Esophagus muscularis mucosa (tissue), 4 donors: ENCODE results near the gene CNNM1. TPM values are rescaled to one million over a fixed set of nuclear protein-coding genes. Genes with fewer than 3 reads are reported as not detected.

Experiments
- DNase-seq: peaks from one replicate; pipeline ENCODE4 v3.0.0-alpha.2; 2017; ENCODE audit errors: extremely low spot score
- H3K27ac ChIP-seq, 4 donors: fragments of 200-600 bp; sonication (generic); replicated peaks in 1 of 4; 1 replicate in 3 of 4; 2 replicates in 1 of 4; pipeline ENCODE4 v1.5.1; 2016 to 2019; ENCODE audit warnings: mild to moderate bottlenecking in 1 of 4
- H3K27me3 ChIP-seq, 4 donors: fragments of 200-600 bp; sonication (generic); one replicate each; pipeline versions ENCODE4 v1.5.1 to v1.6.0; 2016 to 2019
- H3K36me3 ChIP-seq, 4 donors: fragments of 200-600 bp; sonication (generic); one replicate each; pipeline ENCODE4 v1.5.1; 2016 to 2019
- H3K4me1 ChIP-seq, 4 donors: fragments of 200-600 bp; sonication (generic); one replicate each; pipeline ENCODE4 v1.5.1; 2016 to 2019
- H3K4me3 ChIP-seq, 4 donors: fragments of 200-600 bp; sonication (generic); 1 replicate in 2 of 4; 2 replicates in 2 of 4; pipeline ENCODE4 v1.5.1; 2016 to 2019; ENCODE audit warnings: mild to moderate bottlenecking in 4 of 4, moderate library complexity in 1 of 4
- H3K9me3 ChIP-seq, 4 donors: fragments of 200-600 bp; sonication (generic); 1 replicate in 3 of 4; 2 replicates in 1 of 4; pipeline ENCODE4 v1.5.1; 2016 to 2019
- CTCF ChIP-seq, 3 experiments: fragments of 200-600 bp in 2 of 3; fragments of 450-650 bp in 1 of 3; sonication (generic) in 2 of 3; IDR thresholded peaks; one replicate each; pipeline ENCODE4 v1.5.1; 2017 to 2019; ENCODE audit warnings: antibody characterized with exemption in 3 of 3, mild to moderate bottlenecking in 2 of 3, moderate library complexity in 1 of 3
- EP300 ChIP-seq: sonication (generic); formaldehyde crosslinking; IDR thresholded peaks from one replicate; pipeline ENCODE4 v1.6.1; 2017; ENCODE audit warnings: antibody characterized with exemption
- POLR2A ChIP-seq: fragments of 450-650 bp; IDR thresholded peaks from one replicate; pipeline ENCODE4 v1.6.1; 2017; ENCODE audit warnings: antibody characterized with exemption, moderate library complexity, mild to moderate bottlenecking, low read depth
- POLR2AphosphoS5 ChIP-seq, 2 donors: sonication (generic); formaldehyde crosslinking; IDR thresholded peaks; one replicate each; pipeline ENCODE4 v1.6.1; 2017; ENCODE audit warnings: antibody characterized with exemption in 2 of 2
- WGBS: methylation state at CpG from one replicate; pipeline ENCODE4 v1.1.5; 2018; 5-methylcytosine and 5-hydroxymethylcytosine counted together
- intact Hi-C: fragments of 100-400 bp; cut with DNase I; formaldehyde crosslinking; loops from one replicate; pipeline ENCODE4 v1.15.1; 2023
- total RNA-seq, 4 donors: library from RNA; depleted of rRNA; stranded (reverse); fragments of >200 nt; gene quantifications; one replicate each; pipeline versions ENCODE4 v1.1.0 to v1.2.1, GENCODE V29; 2016

CNNM1 gene
- total RNA-seq, 4 donors from 2014 or later, result 1.7 to 3.4 (median 2.7) TPM

DNA sequence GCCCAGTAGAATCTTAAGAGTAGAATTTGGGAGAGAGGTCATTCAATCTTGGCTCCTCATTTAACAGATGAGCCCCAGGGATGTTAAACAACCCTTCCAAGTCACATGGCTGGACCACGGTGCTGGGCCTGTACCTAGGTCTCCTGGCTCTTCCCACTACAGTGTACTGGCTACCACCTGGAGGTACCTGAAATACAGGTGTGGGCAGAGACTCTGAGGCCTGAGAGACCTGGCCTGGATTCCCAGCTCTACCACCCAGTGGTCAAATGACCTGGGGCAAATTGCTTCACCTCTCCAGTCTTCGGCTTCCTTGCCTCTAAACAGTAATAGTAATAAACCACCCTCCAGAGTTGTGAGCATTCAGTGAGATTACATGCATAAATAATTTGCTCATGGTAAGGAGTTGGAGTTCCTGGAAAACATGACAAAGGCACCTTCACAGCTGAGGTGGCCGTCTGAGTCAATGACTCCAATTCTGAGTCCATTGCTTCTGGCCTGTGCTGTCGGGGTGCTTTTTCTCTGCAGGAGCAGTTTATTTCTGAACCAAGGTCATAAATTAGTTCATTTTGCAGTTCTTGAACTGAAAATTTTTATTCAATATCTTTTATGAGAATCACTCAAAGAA, 98.5 kb downstream of the CNNM1 start:
- Histone ChIP-seq H3K27ac (no peak overlapping the region), H3K9me3 (no peaks in the 10 kb centered on the region), H3K4me3 (no peak overlapping the region), H3K4me1 (peaks cover 17 to 39% (median 32%) of the 10 kb centered on the region in 4 donors), H3K36me3 (peaks cover 0 to 20% (median 14%) of the 10 kb centered on the region in 4 donors), H3K27me3 (no peaks in the 10 kb centered on the region)
- WGBS, result 70% methylated on average over 3 of the region's 4 CpGs
- DNase-seq, result no peak
- TF ChIP-seq POLR2AphosphoS5 (IDR thresholded peaks at IDR 0.05), result no peak
- TF ChIP-seq EP300, result no peak
- TF ChIP-seq CTCF (IDR thresholded peaks at IDR 0.05), result no peak
- no peak for TF ChIP-seq POLR2A
- intact Hi-C loops, result no loop called here

GRCh38 chr10:99429517-99430095, 100.5 kb downstream of the CNNM1 start:
- WGBS, result 31% methylated on average over 6 of the region's 6 CpGs
- peaks cover 22 to 58% (median 51%) of the 10 kb centered on the region in 4 donors for H3K4me1 ChIP-seq
- H3K4me3 ChIP-seq, result peak overlapping the region; percentile 82 to 83 (median 83)
- H3K36me3 ChIP-seq, result peaks cover 0 to 25% (median 17%) of the 10 kb centered on the region in 4 donors
- DNase-seq, result no peak
- TF ChIP-seq EP300 (no peak), POLR2A (no peak), POLR2AphosphoS5 (IDR thresholded peaks at IDR 0.05) (no peak), CTCF (IDR thresholded peaks at IDR 0.05) (no peak)
- H3K27ac ChIP-seq, result peak overlapping the region; percentile 83 to 94 (median 91)
- intact Hi-C loops, result loop anchor here (10.0 kb wide), 1 partner anchor 285 kb away; no protein-coding TSS in a partner anchor
- no peaks in the 10 kb centered on the region for H3K9me3 ChIP-seq
- no peaks in the 10 kb centered on the region for H3K27me3 ChIP-seq

GRCh38 chr10:99430116-99430450, 100.9 kb downstream of the CNNM1 start:
- TF ChIP-seq POLR2AphosphoS5 (IDR thresholded peaks at IDR 0.05) (no peak), EP300 (no peak), POLR2A (no peak), CTCF (IDR thresholded peaks at IDR 0.05) (no peak)
- H3K4me1 ChIP-seq, result peaks cover 25 to 63% (median 56%) of the 10 kb centered on the region in 4 donors
- peaks cover 0 to 20% (median 13%) of the 10 kb centered on the region in 4 donors for H3K36me3 ChIP-seq
- no peak for DNase-seq
- peak overlapping the region; percentile 83 to 94 (median 91) for H3K27ac ChIP-seq
- 11% methylated on average over 12 of the region's 14 CpGs for WGBS
- intact Hi-C loops, result loop anchor here (10.0 kb wide), 1 partner anchor 285 kb away; no protein-coding TSS in a partner anchor
- no peaks in the 10 kb centered on the region for H3K9me3 ChIP-seq
- H3K27me3 ChIP-seq, result no peaks in the 10 kb centered on the region
- peak overlapping the region; percentile 82 to 83 (median 83) for H3K4me3 ChIP-seq

GRCh38 chr10:99430451-99431189, 101.5 kb downstream of the CNNM1 start, which contains the start of gene GOT1:
TSS of gene GOT1 (minus strand) at chr10:99430624. CDS start at chr10:99430565, 59 bp downstream.
- intact Hi-C loops, result loop anchor here (10.0 kb wide), 1 partner anchor 284 kb away; no protein-coding TSS in a partner anchor
- WGBS, result 2% methylated on average over 13 of the region's 59 CpGs
- H3K4me3 ChIP-seq, result peak within 1 kb of the TSS; percentile 82 to 83 (median 83)
- peak; percentile 99 for DNase-seq
- H3K27ac ChIP-seq, result peak within 1 kb of the TSS; percentile 91 to 94 (median 92)
- H3K27me3 ChIP-seq, result no peaks in the 10 kb centered on the region
- TF ChIP-seq POLR2AphosphoS5 (IDR thresholded peaks at IDR 0.05) (peak; percentile 97 to 99), POLR2A (peak; percentile 83), EP300 (no peak), CTCF (IDR thresholded peaks at IDR 0.05) (peak in 1 of 3 experiments; percentile 26)
- peaks cover 0 to 15% (median 7%) of the 10 kb centered on the region in 4 donors for H3K36me3 ChIP-seq
- peaks cover 25 to 63% (median 58%) of the 10 kb centered on the region in 4 donors for H3K4me1 ChIP-seq
- no peaks in the 10 kb centered on the region for H3K9me3 ChIP-seq
